PC-3 (cell line): Measurements from ENCODE around the gene RHBG.

ENCODE experiments used
- CTCF ChIP-seq: fragments of 300-600 bp; sonication (generic); conservative IDR thresholded peaks from 2 replicates; pipeline ENCODE4 v1.5.1; 2017; ENCODE audit warnings: antibody characterized with exemption, low read depth, mild to moderate bottlenecking, low read length
- EZH2 ChIP-seq: fragments of 300-600 bp; sonication (generic); IDR thresholded peaks from one replicate; pipeline ENCODE4 v1.6.1; 2017; ENCODE audit warnings: antibody characterized with exemption, mild to moderate bottlenecking, low read length; ENCODE audit not compliant: unreplicated experiment
- EZH2phosphoT487 ChIP-seq: fragments of 300-600 bp; sonication (generic); IDR thresholded peaks from 2 replicates; pipeline ENCODE4 v1.6.1; 2018; ENCODE audit warnings: mild to moderate bottlenecking, antibody characterized with exemption, low read length, borderline replicate concordance

DNA sequence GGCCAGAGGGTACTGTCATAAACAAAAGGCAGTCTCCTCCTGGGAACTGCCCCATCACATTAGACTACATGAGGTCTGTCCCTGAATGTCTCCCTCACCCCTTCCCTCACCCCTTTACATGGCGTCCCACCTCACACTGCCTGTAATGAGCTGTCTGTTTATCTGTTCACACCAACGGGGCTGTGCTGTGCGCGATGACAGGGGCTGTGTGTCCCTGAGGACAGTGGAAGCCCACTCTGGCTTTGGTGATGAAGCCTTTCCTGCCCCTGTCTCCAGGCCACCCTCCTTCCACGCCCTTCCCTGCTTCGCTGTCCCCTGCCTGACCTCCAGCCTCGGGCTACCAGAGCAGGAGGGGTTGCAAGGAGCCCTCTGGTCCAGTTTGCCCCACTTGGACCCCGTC, 22.7 kb downstream of the RHBG start:
- TF ChIP-seq CTCF = no peak
- no peak for TF ChIP-seq EZH2phosphoT487
- TF ChIP-seq EZH2 = no peak
